ENCODE results near the gene DACT1. TPM values are rescaled to one million over a fixed set of nuclear protein-coding genes. Genes with fewer than 3 reads are reported as not detected.

The DACT1 gene
- total RNA-seq, 1 donor from 2014 or later: 15.5 TPM

DNA sequence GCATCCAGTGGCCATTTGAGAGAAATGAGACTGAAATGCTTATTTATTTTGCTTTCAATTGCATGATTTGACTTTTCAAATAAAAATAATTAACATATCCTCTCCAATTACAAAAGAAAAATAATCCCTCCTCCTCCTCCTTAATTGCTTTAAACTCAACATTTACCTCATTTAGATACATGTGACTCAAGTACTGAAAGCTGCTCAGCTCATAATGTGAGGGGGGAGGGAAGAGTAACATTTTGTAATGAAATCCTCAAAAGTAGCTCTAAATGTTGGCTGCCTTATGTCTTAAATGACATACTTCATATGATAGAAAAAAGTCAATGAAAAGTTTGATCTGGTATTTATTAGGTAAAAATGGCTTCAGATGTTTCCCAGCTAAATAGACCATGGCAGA, 29.0 kb downstream of the DACT1 start:
- no peak for DNase-seq (ENCODE audit: low read depth)

DNA sequence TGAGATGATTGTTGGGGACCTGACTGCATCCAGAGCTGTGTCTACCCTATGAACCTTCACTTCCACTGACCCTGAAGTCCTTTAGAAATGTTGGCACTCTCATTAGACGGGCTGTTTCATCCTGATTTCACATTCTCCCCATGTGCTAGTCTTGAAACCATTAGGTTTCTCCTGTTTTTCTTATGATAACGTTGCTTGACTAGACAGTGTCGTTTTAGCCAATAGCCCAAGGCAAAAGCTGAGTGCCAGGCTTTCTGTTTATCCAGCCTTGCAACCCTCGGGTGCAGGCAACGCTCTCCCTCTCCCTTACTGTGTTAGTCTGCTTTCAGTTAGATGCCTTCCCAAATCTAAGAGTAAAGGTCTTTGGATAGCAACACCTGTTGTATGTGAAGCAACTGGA, 30.1 kb downstream of the DACT1 start:
- DNase-seq (ENCODE audit: low read depth): no peak

DNA sequence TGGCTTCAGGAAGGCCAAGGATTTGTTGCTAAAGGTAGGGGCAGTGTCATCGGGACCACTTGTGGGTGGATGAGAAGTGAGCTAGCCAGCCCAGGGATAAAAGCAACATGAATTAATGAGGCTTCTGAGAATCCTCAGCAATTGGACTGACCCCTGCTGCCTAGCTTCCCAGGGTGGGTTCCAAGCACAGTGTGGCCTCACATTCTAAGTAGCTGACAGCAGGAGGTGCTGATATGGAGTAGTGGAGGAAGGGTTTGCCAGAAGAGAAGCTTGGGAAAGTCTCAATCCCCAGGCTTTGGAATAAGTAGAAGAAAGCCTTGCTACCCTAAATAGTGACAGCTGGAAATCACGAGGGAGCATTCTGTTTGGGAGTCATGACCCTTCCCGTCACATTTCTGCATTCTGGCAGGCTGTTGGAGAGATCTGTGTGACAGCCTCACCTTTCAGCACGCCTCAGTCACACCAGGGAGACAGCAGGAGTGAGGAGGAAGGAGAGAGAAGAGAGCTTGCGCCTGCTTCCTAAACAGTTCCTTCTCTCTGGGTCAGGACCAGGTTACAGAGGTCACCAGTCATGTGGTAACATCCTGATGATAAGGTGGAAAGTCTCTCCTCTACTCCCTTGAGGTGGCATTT, 31.2 kb downstream of the DACT1 start:
- DNase-seq (ENCODE audit: low read depth): no peak

DNA sequence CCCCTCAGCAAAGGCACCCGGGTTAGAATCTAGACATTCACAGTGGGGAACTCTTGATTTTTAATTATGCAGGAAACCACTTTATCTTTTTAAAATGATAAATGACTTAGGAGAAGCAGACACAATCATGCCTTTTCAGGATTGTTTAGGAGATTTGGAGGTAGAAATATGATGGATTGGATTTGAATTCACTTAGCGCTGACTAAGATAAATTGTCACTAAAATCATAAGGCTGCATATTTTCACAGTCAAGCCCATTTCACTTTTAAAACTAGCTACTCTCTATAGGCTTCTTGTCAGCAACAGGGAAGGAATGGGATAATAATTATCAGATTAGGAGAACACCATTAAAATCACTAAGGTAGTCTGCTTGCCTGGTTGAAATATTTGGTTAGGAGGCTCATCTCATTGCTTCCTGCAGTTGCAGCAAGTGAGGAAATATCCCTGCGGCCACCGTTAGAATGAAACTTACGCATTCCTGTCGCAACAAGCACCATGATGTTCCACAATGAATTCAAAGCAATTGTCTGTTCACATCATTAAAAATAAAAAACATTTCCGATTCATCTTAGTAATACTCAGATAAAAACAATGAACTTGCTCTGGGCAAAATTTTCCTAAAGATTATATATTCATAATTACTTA, 31.9 kb downstream of the DACT1 start:
- no peak for DNase-seq (ENCODE audit: low read depth)

DNA sequence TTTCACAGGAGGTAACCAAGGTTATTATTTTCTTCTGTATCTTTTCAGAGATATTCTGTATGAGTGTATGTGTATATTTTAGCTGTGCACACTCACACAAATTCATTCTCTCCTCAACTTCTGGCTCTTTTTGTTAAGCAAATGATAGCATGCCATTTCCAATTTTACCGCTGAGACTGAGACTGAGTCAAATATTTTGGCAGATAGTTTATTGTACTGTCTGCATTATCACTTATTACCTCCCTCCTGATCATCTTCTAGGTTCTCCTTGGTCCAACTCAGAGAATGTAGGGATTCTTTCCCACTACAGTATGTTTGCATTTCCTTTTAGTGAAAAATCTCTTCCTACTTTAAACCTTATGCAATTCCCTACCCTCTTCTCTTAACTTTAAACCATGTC, 33.3 kb downstream of the DACT1 start:
- no peak for DNase-seq (ENCODE audit: low read depth)

DNA sequence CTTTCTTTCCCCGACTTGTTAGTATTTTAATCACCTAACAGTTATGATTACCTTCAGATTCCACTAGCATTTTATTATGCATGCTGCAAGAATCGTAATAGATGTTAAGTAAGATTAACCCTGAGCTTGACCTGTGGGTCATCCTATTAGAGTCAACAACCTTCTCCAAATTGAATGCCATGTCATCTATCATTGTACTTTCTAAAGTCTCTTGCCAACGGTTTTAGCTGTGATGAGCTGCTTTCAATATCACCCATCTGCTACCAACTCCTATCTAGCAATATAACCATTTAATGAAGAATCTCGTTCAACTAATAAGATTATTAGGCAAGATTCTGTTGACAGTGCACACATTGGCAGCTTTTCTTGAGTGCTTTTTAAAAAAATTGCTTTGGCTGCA, 33.7 kb downstream of the DACT1 start:
- no peak for DNase-seq (ENCODE audit: low read depth)

DNA sequence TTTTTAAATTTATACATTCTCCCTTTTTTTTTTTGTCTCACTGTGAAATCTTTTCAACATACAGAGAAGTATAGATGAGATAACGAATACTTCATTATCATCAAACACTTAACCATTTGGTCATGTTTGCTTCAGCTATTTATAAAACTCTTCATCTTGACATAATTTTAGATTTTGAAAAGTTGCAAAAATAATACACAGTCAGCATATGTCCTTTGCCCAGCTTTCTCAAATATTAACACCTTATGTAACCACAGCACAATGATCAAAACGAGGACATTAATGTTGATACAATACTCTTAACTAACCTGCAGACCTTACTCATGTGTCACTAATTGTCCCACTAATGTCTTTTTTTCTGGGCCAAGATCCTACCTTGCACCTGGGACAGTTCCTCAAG, 36.0 kb downstream of the DACT1 start:
- no peak for DNase-seq (ENCODE audit: low read depth)

DNA sequence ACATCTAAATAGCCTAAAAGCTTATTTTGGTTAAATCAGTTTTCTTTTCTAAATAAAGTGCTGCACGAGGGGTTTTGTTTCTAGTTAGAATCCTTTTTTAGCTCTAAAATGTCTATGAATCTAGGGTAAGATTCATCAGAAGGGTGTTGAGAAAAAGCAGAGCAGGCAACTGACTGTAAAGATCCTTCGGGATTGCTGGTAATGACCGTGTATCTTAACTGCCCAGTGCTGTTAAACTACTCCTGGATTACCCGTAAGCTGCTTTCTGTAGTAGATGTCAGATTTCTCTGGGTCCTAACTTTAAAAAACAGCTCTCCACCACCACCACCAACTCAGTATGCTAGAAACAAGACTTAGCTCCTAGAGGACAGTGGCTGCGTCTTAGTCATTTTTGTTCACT, 39.2 kb downstream of the DACT1 start:
- no peak for DNase-seq (ENCODE audit: low read depth)

DNA sequence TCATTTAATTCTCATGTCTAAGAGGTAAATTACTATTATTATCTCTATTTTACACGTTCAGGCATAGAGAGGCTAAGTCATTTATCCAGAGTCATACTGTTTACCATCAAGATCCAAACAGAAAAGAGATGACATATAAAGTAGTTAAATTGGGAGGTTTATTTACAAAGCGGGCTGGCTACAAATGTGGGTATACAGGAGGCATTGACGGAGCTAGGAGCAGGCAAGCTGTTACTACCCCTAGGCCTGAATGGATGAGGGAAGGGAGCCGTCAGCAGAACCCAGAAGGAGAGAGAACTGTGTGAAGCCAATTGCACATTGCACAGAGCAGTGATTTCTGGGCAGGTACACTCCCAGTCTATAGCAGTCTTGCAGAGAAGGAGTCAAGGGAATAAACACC, 39.8 kb downstream of the DACT1 start:
- no peak for DNase-seq (ENCODE audit: low read depth)

DNA sequence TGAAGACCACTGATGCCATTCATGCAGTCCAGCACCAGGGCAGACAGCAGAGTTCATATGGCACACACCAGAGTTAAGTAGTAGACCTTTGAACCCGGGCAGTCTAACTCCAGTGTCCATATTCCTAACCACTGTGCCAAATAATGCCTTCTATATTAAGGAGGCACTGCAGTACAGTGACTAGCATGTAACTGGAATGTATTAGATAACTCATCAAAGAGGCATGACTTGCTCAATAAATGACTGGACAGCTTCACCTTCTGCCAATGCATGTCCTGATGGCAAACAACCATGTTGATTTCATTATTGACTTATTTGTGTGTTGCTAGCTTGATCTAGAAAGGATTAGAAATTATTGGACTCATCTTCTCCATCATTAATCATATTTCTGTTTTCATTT, 40.2 kb downstream of the DACT1 start:
- DNase-seq (ENCODE audit: low read depth): no peak

DNA sequence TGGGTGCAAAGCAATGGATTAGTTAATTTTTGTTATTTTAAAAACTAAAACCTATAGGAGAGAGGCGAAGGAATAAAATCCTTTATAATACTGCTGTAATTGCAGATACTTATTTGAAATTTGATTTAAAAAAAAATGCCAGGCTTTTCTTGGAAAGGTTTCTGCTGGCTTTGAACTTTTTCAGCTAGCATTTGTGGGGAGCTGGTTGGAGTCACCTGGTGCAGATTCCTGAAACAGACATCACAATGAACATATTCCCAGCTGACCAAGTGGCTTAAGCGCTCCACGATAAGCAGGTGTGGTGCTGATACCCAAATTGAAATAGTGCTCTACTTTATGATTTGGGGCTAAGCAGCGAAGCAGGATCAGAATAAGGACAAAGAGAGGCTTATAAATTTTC, 42.9 kb downstream of the DACT1 start:
- DNase-seq (ENCODE audit: low read depth): no peak

DNA sequence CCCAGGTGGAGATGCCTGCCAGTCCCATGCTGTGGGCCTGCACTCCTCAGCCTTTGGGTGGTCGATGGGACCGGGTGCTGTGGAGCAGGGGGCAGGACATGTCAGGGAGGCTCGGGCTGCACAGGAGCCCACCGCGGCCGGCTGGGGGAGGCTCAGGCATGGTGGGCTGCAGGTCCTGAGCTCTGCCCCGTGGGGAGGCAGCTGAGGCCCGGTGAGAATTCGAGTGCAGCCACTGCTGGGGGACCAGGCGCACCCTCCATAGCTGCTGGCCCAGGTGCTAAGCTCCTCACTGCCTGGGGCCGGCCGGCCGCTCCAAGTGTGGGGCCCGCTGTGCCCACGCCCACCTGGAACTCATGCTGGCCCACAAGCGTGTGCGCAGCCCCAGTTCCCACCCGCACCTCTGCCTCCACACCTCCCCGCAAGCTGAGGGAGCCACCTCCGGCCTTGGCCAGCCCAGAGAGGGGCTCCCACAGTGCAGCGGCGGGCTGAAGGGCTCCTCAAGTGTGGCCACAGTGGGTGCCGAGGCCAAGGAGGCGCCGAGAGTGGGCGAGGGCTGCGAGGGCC, 49.6 kb downstream of the DACT1 start:
- no peak for DNase-seq (ENCODE audit: low read depth)

DNA sequence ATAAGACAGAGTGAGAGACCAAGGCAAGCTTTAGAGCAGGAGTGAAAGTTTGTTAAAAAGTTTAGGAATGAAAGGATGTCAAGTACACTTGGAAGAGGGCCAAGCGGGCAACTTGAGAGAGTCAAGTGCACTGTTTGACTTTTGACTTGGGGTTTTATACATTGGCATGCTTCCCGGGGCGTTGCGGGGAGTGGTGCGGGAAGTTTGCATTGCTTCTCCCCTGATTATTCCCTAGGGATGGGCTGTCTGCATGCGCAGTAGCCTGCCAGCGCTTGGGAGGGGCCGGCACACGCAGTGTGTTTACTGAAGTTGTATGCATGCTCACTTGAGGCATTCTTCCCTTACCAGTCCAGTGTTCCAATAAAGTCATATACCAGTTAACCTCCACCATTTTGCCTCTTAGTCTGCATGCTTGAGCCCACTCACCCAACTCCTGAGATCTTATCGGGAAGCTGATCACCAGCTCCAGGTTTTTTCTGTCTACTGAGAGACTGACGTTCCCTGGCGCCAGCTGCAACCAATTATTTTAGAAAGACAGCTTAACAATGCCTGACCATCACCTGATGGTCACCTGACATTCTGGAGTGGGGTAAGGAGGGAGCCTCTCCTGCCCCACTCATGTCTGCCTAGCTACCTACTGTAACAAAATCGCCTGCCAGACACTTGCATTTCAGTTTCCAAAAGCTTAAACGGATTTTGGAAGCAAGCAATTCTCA, 53.2 kb downstream of the DACT1 start:
- DNase-seq (ENCODE audit: low read depth): no peak

DNA sequence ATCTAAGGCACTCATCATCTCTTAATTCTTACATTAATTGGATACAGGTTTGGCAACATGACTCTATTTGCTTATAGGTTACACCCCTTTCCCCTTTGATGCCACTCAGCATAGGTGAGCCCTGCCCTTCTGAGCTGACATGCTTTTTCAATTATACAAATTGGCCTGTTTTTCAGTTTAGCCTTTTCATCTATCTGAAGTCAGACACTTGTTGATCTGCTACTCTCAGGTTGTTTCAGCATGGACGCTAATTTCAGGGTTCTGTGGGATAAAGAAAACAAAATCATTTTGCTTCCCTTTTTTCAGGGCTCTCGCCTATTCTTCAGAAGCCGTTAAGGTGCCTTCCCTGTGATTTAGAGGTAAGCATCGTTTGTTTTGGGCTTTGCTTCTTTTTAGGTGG, 55.3 kb downstream of the DACT1 start:
- no peak for DNase-seq (ENCODE audit: low read depth)

DNA sequence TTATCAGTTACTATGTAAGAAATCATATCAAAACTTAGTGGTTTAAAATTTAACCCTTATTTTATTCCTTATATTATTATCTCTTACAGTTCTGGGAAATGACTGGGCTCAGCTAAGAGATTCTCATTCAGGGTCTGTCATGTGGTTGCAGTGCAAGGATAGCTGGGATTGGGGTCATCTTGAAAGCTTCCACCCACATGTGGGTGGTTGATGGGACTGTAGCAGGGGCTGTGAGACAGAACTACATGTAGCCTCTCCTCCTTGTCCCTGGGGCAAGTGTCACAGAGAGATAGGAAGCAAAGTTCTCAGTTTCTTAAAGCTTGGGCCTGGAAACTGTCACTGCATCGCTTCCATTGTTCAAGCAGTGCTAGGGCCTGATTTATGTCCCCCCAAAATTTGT, 57.8 kb downstream of the DACT1 start:
- DNase-seq (ENCODE audit: low read depth): no peak

DNA sequence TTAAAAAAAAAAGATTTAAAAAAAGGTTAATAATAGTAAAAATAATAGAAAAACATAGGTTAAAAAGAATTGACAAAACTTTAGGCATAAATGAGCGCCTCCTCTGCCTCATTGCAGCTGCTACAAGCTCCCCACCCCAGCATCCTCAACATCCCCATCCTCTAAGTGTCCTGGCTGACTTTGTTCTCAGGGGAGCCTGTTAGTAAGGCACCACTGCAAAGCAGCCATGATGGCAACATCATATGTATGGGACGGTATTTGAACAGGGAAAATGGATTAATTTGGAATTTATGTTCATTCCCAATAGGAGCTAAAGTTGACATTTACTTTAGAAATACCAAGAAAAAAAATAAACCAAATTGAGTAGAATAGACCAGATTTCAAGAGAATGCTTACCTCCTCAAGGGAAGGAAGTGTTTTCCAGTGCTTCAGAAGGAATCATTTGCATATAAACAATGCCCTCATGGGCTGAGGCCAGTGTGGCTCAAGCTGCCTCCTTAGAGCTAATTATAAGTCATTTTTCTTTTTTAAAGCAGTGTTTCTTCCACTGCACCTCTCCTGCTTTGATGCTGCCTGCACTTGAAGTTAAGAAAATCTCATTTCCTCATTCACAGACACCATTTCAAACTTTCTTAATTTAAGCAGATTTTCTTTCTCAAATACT, 59.6 kb downstream of the DACT1 start:
- no peak for DNase-seq (ENCODE audit: low read depth)

Other genes starting within 250 kb of the DACT1 start
- not detected in 2 replicates for gene TOMM20L, start 242.0 kb upstream of the DACT1 start, total RNA-seq
- gene TIMM9, start 210.4 kb upstream of the DACT1 start, total RNA-seq: 12.2 and 25.7 TPM in 2 replicates
- gene KIAA0586, start 210.2 kb upstream of the DACT1 start, total RNA-seq: 20.8 and 21.1 TPM in 2 replicates

Data from renal cortical epithelial cell (primary cell).